Astrocyte (in vitro differentiated cells and primary cell): ENCODE results near the gene HACD4. TPM values are rescaled to one million over a fixed set of nuclear protein-coding genes. Genes with fewer than 3 reads are reported as not detected.

Experiments
- DNase-seq: peaks from one replicate; pipeline ENCODE4 v3.0.0-alpha.2; 2010; ENCODE audit warnings: low read depth
- FAIRE-seq: peaks from 2 replicates; lab custom pipeline; 2011; peaks lifted over from hg19 to GRCh38; lab: Jason Lieb, UNC
- H2AFZ ChIP-seq: 2 replicates; pipeline ENCODE4 v1.6.0; 2012; ENCODE audit warnings: low read depth, low read length, inconsistent platforms
- H3K27ac ChIP-seq: 2 replicates; pipeline ENCODE4 v1.5.1; 2011; ENCODE audit warnings: low read depth, low read length, inconsistent platforms
- H3K27me3 ChIP-seq: 2 replicates; pipeline ENCODE4 v1.6.0; 2011; ENCODE audit warnings: low read length, inconsistent platforms; ENCODE audit not compliant: insufficient read depth
- H3K36me3 ChIP-seq: 2 replicates; pipeline ENCODE4 v1.5.1; 2011; ENCODE audit warnings: low read length, inconsistent platforms; ENCODE audit not compliant: insufficient read depth
- H3K4me1 ChIP-seq: 2 replicates; pipeline ENCODE4 v1.5.1; 2011; ENCODE audit warnings: low read length, inconsistent platforms; ENCODE audit not compliant: insufficient read depth
- H3K4me2 ChIP-seq: 2 replicates; pipeline ENCODE4 v1.6.0; 2012; ENCODE audit warnings: low read length, inconsistent platforms
- H3K4me3 ChIP-seq: 2 replicates; pipeline ENCODE4 v1.5.1; 2011; ENCODE audit warnings: low read depth, mild to moderate bottlenecking, low read length, inconsistent platforms; ENCODE audit not compliant: insufficient read depth
- H3K79me2 ChIP-seq: 2 replicates; pipeline ENCODE4 v1.6.0; 2012; ENCODE audit warnings: mild to moderate bottlenecking, low read length, inconsistent platforms; ENCODE audit not compliant: insufficient read depth
- H3K9ac ChIP-seq: 2 replicates; pipeline ENCODE4 v1.6.0; 2012; ENCODE audit warnings: mild to moderate bottlenecking, low read length, inconsistent platforms
- H3K9me3 ChIP-seq: 2 replicates; pipeline ENCODE4 v1.5.1; 2012; ENCODE audit warnings: low read depth, mild to moderate bottlenecking, low read length, inconsistent platforms; ENCODE audit not compliant: insufficient read depth
- H4K20me1 ChIP-seq: 2 replicates; pipeline ENCODE4 v1.6.0; 2012; ENCODE audit warnings: low read length, inconsistent platforms; ENCODE audit not compliant: insufficient read depth
- H3K27ac Mint-ChIP-seq: one replicate; pipeline ENCODE4 v1.8.0; 2021; ENCODE audit warnings: mild to moderate bottlenecking, mixed read lengths; ENCODE audit not compliant: unreplicated experiment
- H3K27me3 Mint-ChIP-seq: one replicate; pipeline ENCODE4 v1.8.0; 2021; ENCODE audit warnings: low read depth, mixed read lengths; ENCODE audit not compliant: unreplicated experiment
- H3K36me3 Mint-ChIP-seq: one replicate; pipeline ENCODE4 v1.8.0; 2021; ENCODE audit warnings: low read depth, mixed read lengths; ENCODE audit not compliant: unreplicated experiment
- H3K4me1 Mint-ChIP-seq: one replicate; pipeline ENCODE4 v1.8.0; 2021; ENCODE audit warnings: low read depth, mixed read lengths; ENCODE audit not compliant: unreplicated experiment
- H3K4me3 Mint-ChIP-seq: one replicate; pipeline ENCODE4 v1.8.0; 2021; ENCODE audit warnings: mild to moderate bottlenecking, moderate library complexity, mixed read lengths; ENCODE audit not compliant: unreplicated experiment
- H3K9me3 Mint-ChIP-seq: one replicate; pipeline ENCODE4 v1.8.0; 2021; ENCODE audit warnings: mild to moderate bottlenecking, mixed read lengths; ENCODE audit not compliant: unreplicated experiment
- CTCF ChIP-seq: IDR thresholded peaks from 2 replicates; pipeline ENCODE4 v1.5.1; 2011; ENCODE audit warnings: low read depth, mild to moderate bottlenecking, inconsistent platforms, low read length, moderate library complexity; ENCODE audit not compliant: insufficient read depth
- EZH2 ChIP-seq: IDR thresholded peaks from 2 replicates; pipeline ENCODE4 v1.6.1; 2012; ENCODE audit warnings: mild to moderate bottlenecking, low read length, inconsistent platforms; ENCODE audit not compliant: insufficient read depth
- total RNA-seq: library from RNA; stranded (reverse); gene quantifications from 2 replicates; pipeline ENCODE4 v1.2.1, GENCODE V29; 2021

Gene HACD4
- total RNA-seq, 1 donor from 2014 or later: 2.1 TPM

- TF ChIP-seq CTCF (no peak), EZH2 (no peak)
- Mint-ChIP-seq H3K4me3 (no peak overlapping the region), H3K9me3 (peaks cover 9% of the 10 kb centered on the region), H3K36me3 (peaks cover 10% of the 10 kb centered on the region), H3K27ac (no peak overlapping the region), H3K27me3 (no peaks in the 10 kb centered on the region), H3K4me1 (peaks cover 11% of the 10 kb centered on the region)
- Histone ChIP-seq H3K27ac (no peak overlapping the region), H2AFZ (no peak overlapping the region), H3K4me2 (no peak overlapping the region), H3K79me2 (no peaks in the 10 kb centered on the region), H3K27me3 (no peaks in the 10 kb centered on the region), H3K36me3 (no peaks in the 10 kb centered on the region), H3K9me3 (no peaks in the 10 kb centered on the region), H4K20me1 (no peaks in the 10 kb centered on the region), H3K9ac (no peak overlapping the region), H3K4me1 (peaks cover 9% of the 10 kb centered on the region), H3K4me3 (no peak overlapping the region)
- DNase-seq (no peak), FAIRE-seq (no peak)
Measured at GRCh38 chr9:21023861-21024260, 7.6 kb downstream of the HACD4 start.

- DNase-seq (no peak), FAIRE-seq (peak; percentile 23)
- Mint-ChIP-seq H3K9me3 (peaks cover 9% of the 10 kb centered on the region), H3K27ac (no peak overlapping the region), H3K4me1 (no peaks in the 10 kb centered on the region), H3K36me3 (peaks cover 17% of the 10 kb centered on the region), H3K27me3 (no peaks in the 10 kb centered on the region), H3K4me3 (no peak overlapping the region)
- Histone ChIP-seq H3K9ac (no peak overlapping the region), H3K9me3 (no peaks in the 10 kb centered on the region), H3K27ac (no peak overlapping the region), H4K20me1 (no peaks in the 10 kb centered on the region), H3K4me3 (no peak overlapping the region), H3K4me2 (no peak overlapping the region), H3K79me2 (no peaks in the 10 kb centered on the region), H3K4me1 (peaks cover 9% of the 10 kb centered on the region), H3K36me3 (no peaks in the 10 kb centered on the region), H2AFZ (no peak overlapping the region), H3K27me3 (no peaks in the 10 kb centered on the region)
- TF ChIP-seq EZH2 (no peak), CTCF (no peak)
Measured at GRCh38 chr9:21018177-21018576, 13.3 kb downstream of the HACD4 start.

- Histone ChIP-seq H3K27me3 (no peaks in the 10 kb centered on the region), H3K27ac (peak overlapping the region; percentile 37), H2AFZ (no peak overlapping the region), H3K79me2 (no peaks in the 10 kb centered on the region), H3K9me3 (no peaks in the 10 kb centered on the region), H3K9ac (no peak overlapping the region), H4K20me1 (no peaks in the 10 kb centered on the region), H3K4me3 (no peak overlapping the region), H3K4me1 (peaks cover 9% of the 10 kb centered on the region), H3K4me2 (no peak overlapping the region), H3K36me3 (no peaks in the 10 kb centered on the region)
- Mint-ChIP-seq H3K4me1 (no peaks in the 10 kb centered on the region), H3K9me3 (peaks cover 7% of the 10 kb centered on the region), H3K27ac (no peak overlapping the region), H3K27me3 (no peaks in the 10 kb centered on the region), H3K4me3 (no peak overlapping the region), H3K36me3 (peaks cover 17% of the 10 kb centered on the region)
- FAIRE-seq (peak; percentile 62), DNase-seq (peak; percentile 56)
- TF ChIP-seq EZH2: no peak
- no peak for TF ChIP-seq CTCF
Measured at GRCh38 chr9:21016701-21017491, 14.5 kb downstream of the HACD4 start.
